ENCODE data around the gene MALT1.

DNA sequence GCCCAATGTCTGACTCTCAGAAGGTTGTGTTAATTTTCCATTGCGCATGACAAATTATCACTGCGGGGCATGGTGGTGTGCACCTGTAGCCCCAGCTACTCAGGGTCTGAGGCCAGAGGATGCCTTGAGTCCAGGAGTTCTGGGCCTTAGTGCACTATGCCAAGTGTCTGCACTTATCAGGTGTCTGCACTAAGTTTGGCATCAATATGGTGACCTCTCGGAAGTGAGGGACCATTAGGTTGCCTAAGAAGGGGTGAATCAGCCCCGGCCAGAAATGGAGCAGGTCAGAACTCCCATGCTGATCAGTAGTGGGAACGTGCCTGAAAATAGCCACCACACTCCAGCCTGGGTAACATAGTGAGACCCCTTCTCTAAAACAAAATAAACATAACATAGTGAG lies 131.7 kb downstream of the MALT1 start:
- TF ChIP-seq EZH2 (IDR thresholded peaks at IDR 0.05; ENCODE audit: low read length, missing control alignments) = no peak
- TF ChIP-seq, protein P1, sequence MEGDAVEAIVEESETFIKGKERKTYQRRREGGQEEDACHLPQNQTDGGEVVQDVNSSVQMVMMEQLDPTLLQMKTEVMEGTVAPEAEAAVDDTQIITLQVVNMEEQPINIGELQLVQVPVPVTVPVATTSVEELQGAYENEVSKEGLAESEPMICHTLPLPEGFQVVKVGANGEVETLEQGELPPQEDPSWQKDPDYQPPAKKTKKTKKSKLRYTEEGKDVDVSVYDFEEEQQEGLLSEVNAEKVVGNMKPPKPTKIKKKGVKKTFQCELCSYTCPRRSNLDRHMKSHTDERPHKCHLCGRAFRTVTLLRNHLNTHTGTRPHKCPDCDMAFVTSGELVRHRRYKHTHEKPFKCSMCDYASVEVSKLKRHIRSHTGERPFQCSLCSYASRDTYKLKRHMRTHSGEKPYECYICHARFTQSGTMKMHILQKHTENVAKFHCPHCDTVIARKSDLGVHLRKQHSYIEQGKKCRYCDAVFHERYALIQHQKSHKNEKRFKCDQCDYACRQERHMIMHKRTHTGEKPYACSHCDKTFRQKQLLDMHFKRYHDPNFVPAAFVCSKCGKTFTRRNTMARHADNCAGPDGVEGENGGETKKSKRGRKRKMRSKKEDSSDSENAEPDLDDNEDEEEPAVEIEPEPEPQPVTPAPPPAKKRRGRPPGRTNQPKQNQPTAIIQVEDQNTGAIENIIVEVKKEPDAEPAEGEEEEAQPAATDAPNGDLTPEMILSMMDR (conservative IDR thresholded peaks at IDR 0.05 in 1 of 2, IDR thresholded peaks at IDR 0.05 in 1 of 2; ENCODE audit: low read depth in 1 of 2, low read length in 2 of 2) = no peak
